Ishikawa (cell line): ENCODE measurements around the gene ENO1.

Experiments
- CEBPB ChIP-seq: IDR thresholded peaks from 2 replicates; pipeline ENCODE4 v1.6.1; 2012
- CREB1 ChIP-seq: IDR thresholded peaks from 2 replicates; pipeline ENCODE4 v1.6.1; 2012; ENCODE audit warnings: low read depth
- EGR1 ChIP-seq: IDR thresholded peaks from 2 replicates; pipeline ENCODE4 v1.6.1; 2012
- EP300 ChIP-seq: IDR thresholded peaks from 2 replicates; pipeline ENCODE4 v1.6.1; 2012; ENCODE audit warnings: borderline replicate concordance
- FOXM1 ChIP-seq: IDR thresholded peaks from 2 replicates; pipeline ENCODE4 v1.6.1; 2012; ENCODE audit warnings: low read depth, borderline replicate concordance
- MAX ChIP-seq: IDR thresholded peaks from 2 replicates; pipeline ENCODE4 v1.6.1; 2012
- NFIC ChIP-seq: IDR thresholded peaks from 2 replicates; pipeline ENCODE4 v1.6.1; 2012
- RAD21 ChIP-seq: IDR thresholded peaks from 2 replicates; pipeline ENCODE4 v1.6.1; 2012; ENCODE audit warnings: low read depth
- REST ChIP-seq: IDR thresholded peaks from 2 replicates; pipeline ENCODE4 v1.6.1; 2012; ENCODE audit warnings: low read depth, mild to moderate bottlenecking
- TAF1 ChIP-seq: IDR thresholded peaks from 2 replicates; pipeline ENCODE4 v1.6.1; 2012; ENCODE audit warnings: low read depth, mild to moderate bottlenecking
- TCF12 ChIP-seq: IDR thresholded peaks from 2 replicates; pipeline ENCODE4 v1.6.1; 2012; ENCODE audit warnings: low read depth
- TEAD4 ChIP-seq: IDR thresholded peaks from 2 replicates; pipeline ENCODE4 v1.6.1; 2012
- USF1 ChIP-seq: IDR thresholded peaks from 2 replicates; pipeline ENCODE4 v1.6.1; 2012
- YY1 ChIP-seq: IDR thresholded peaks from 2 replicates; pipeline ENCODE4 v1.6.1; 2012; ENCODE audit warnings: low read depth
- ZBTB7A ChIP-seq: IDR thresholded peaks from 2 replicates; pipeline ENCODE4 v1.6.1; 2012; ENCODE audit warnings: low read depth

The ENO1 gene

GRCh38 chr1:8922962-8923361 lies 44.5 kb upstream of the ENO1 start:
- no peak for TF ChIP-seq RAD21
- TF ChIP-seq YY1 = no peak
- no peak for TF ChIP-seq CEBPB
- no peak for TF ChIP-seq TAF1
- TF ChIP-seq MAX = no peak
- no peak for TF ChIP-seq USF1
- TF ChIP-seq CREB1 = no peak
- no peak for TF ChIP-seq NFIC
- no peak for TF ChIP-seq FOXM1

GRCh38 chr1:8915446-8915845 lies 37.0 kb upstream of the ENO1 start:
- TF ChIP-seq RAD21 (no peak), REST (no peak), EGR1 (no peak), CEBPB (no peak), YY1 (no peak), FOXM1 (no peak), MAX (no peak), TAF1 (no peak), CREB1 (no peak), ZBTB7A (no peak), EP300 (no peak), TEAD4 (no peak), TCF12 (no peak), NFIC (no peak), USF1 (no peak)

GRCh38 chr1:8914466-8914865 lies 36.0 kb upstream of the ENO1 start:
- TF ChIP-seq USF1 (no peak), RAD21 (no peak), CEBPB (no peak), MAX (no peak)

GRCh38 chr1:8913457-8913856 lies 35.0 kb upstream of the ENO1 start:
- no peak for TF ChIP-seq CREB1
- TF ChIP-seq CEBPB = no peak
- TF ChIP-seq TAF1 = no peak
- no peak for TF ChIP-seq RAD21
- TF ChIP-seq MAX = no peak
- no peak for TF ChIP-seq TEAD4
- TF ChIP-seq YY1 = no peak
- no peak for TF ChIP-seq EP300
- no peak for TF ChIP-seq USF1
- TF ChIP-seq FOXM1 = no peak
- no peak for TF ChIP-seq REST
- TF ChIP-seq NFIC = no peak
- no peak for TF ChIP-seq EGR1

GRCh38 chr1:8911416-8912309 lies 33.2 kb upstream of the ENO1 start:
- TF ChIP-seq EP300 = no peak
